Activated naive CD4-positive, alpha-beta T cell treated with anti-CD3 and anti-CD28 coated beads, Interleukin-2, amount 50 U/mL, for 24 hours (primary cell): Measurements from ENCODE around the gene MAST2.
A peak's percentile ranks its signal among the peaks of the same experiment; 100 is the strongest.
"Not testable (repeated sequence)": the region's sequence is repeated elsewhere in the genome, so short reads cannot be mapped to it uniquely, and the experiment has no call there.

Experiments
- H3K27ac Mint-ChIP-seq: one replicate; pipeline ENCODE4 v1.8.0; 2021; ENCODE audit warnings: mild to moderate bottlenecking, mixed read lengths
- H3K27me3 Mint-ChIP-seq: one replicate; pipeline ENCODE4 v1.8.0; 2021; ENCODE audit warnings: mixed read lengths
- H3K36me3 Mint-ChIP-seq: one replicate; pipeline ENCODE4 v1.8.0; 2021; ENCODE audit warnings: mixed read lengths
- H3K4me1 Mint-ChIP-seq: one replicate; pipeline ENCODE4 v1.8.0; 2021; ENCODE audit warnings: mixed read lengths
- H3K4me3 Mint-ChIP-seq: one replicate; pipeline ENCODE4 v1.8.0; 2021; ENCODE audit warnings: mild to moderate bottlenecking, mixed read lengths
- H3K9me3 Mint-ChIP-seq: one replicate; pipeline ENCODE4 v1.8.0; 2021; ENCODE audit warnings: mixed read lengths

Gene MAST2

DNA sequence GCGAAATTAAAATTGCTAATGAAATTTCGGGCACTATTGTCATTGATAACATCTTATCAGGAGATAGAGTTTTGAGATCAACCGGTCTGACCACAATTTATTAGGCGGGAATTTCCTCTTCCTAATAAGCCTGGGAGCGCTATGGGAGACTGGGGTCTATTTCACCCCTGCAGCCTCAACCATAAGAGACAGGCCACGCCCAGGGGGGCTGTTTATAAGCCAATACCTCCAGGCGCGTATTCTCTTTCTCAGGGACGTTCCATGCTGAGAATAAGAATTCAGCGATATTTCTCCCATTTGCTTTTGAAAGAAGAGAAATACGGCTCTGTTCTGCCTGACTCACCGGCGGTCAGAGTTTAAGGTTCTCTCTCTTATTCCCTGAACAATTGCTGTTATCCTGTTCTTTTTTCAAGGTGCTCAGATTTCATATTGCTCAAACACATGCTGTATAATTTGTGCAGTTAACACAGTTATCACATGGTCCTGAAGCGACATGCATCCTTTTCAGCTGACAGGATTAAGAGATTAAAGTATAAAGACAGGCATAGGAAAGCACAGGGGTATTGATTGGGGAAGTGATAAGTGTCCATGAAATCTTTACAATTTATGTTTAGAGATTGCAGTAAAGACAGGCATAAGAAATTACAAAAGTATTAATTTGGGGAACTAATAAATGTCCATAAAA lies 124.0 kb downstream of the MAST2 start:
- not testable (repeated sequence) for H3K27ac Mint-ChIP-seq, H3K27me3 Mint-ChIP-seq, H3K9me3 Mint-ChIP-seq, H3K36me3 Mint-ChIP-seq, H3K4me3 Mint-ChIP-seq
- H3K4me1 Mint-ChIP-seq, result peaks cover 11% of the 10 kb centered on the region

- no peak overlapping the region for H3K4me3 Mint-ChIP-seq
- no peaks in the 10 kb centered on the region for H3K27me3 Mint-ChIP-seq
- no peaks in the 10 kb centered on the region for H3K36me3 Mint-ChIP-seq
- no peaks in the 10 kb centered on the region for H3K9me3 Mint-ChIP-seq
- peaks cover 11% of the 10 kb centered on the region for H3K4me1 Mint-ChIP-seq
- H3K27ac Mint-ChIP-seq, result no peak overlapping the region
Measured at GRCh38 chr1:45928486-45929205, 125.2 kb downstream of the MAST2 start.

DNA sequence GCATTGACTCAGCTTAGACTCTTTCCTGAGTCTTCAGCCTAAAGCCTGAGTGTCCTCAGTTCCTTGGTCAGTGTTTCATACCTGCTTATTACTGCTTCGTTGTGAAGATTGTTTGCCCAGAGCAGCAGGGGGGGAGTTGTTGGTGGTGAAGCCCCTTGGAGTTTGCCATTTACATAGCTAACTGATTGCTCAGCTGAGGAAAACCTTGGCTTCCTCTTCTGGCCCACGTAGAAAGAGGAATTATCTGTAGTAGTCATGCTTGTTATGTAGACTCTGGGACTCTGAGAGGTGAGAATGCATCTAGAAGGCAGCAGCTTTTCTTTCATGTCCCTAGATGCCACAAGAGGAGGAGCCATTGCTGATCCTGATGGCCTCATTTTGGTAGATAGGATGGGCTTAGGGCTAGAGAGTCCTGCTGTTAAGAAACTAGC lies 125.9 kb downstream of the MAST2 start:
- Mint-ChIP-seq H3K27ac (no peak overlapping the region), H3K4me3 (no peak overlapping the region), H3K27me3 (no peaks in the 10 kb centered on the region), H3K9me3 (no peaks in the 10 kb centered on the region), H3K36me3 (no peaks in the 10 kb centered on the region), H3K4me1 (peaks cover 11% of the 10 kb centered on the region)

DNA sequence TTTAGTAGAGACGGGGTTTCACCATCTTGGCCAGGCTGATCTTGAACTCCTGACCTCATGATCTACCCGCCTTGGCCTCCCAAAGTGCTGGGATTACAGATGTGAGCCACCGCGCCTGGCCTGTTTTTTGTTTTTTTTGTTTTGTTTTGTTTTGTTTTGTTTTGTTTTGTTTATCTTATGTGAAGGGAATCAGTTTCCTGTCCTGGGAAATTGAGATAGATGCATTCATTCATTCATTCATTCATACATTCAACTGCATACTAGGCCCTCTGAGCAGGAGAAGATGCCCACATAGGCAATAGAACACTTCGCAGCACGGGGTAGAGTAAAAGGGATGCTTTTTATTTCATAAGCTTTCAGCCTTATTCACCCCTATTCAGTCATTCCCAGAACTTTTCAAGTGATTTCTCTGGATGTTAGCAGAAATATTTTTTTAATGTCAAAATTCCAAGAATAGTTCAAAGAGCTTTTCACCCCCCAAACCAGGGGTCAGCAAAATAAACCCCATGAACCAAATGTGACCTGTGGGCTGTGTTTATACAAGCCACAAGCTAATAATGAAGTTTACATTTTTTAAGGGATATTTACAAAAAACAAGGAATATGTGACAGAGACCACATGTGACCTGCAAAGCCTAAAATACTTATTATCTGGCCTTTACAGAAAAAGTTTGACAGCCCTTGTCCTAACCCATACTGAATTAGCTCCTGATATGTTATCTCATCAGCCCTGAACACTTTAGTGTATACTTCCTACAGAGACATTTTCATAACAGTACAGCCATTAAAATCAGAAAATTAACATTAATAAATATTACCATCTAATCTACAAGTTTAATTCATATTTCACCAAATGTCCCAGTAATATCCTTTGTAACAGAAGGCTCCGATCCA lies 127.1 kb downstream of the MAST2 start:
- no peaks in the 10 kb centered on the region for H3K9me3 Mint-ChIP-seq
- H3K27me3 Mint-ChIP-seq, result no peaks in the 10 kb centered on the region
- no peak overlapping the region for H3K4me3 Mint-ChIP-seq
- H3K36me3 Mint-ChIP-seq, result no peaks in the 10 kb centered on the region
- H3K27ac Mint-ChIP-seq, result no peak overlapping the region
- peaks cover 11% of the 10 kb centered on the region for H3K4me1 Mint-ChIP-seq

DNA sequence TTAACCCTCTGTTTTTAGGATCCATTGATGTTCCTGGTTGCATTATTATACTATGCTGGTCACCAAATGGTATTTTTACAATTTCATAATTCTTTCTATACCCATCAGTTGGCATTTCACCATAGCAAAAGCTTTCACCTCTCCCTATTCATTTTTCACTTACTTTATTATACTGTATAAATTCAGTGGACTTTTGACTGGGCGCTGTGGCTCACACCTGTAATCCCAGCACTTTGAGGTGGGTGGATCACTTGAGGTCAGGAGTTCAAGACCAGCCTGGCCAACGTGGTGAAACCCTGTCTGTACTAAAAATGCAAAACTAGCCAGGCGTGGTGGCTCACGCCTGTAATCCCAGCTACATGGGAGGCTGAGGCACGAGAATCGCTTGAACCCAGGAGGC lies 128.8 kb downstream of the MAST2 start:
- not testable (repeated sequence) for H3K4me1 Mint-ChIP-seq, H3K27ac Mint-ChIP-seq, H3K4me3 Mint-ChIP-seq, H3K36me3 Mint-ChIP-seq, H3K27me3 Mint-ChIP-seq, H3K9me3 Mint-ChIP-seq

- no peak overlapping the region for H3K27ac Mint-ChIP-seq
- no peaks in the 10 kb centered on the region for H3K36me3 Mint-ChIP-seq
- no peaks in the 10 kb centered on the region for H3K9me3 Mint-ChIP-seq
- H3K27me3 Mint-ChIP-seq, result no peaks in the 10 kb centered on the region
- H3K4me3 Mint-ChIP-seq, result no peak overlapping the region
- no peaks in the 10 kb centered on the region for H3K4me1 Mint-ChIP-seq
Measured at GRCh38 chr1:45934947-45935346, 131.5 kb downstream of the MAST2 start.

- no peaks in the 10 kb centered on the region for H3K4me1 Mint-ChIP-seq
- no peak overlapping the region for H3K4me3 Mint-ChIP-seq
- no peak overlapping the region for H3K27ac Mint-ChIP-seq
- no peaks in the 10 kb centered on the region for H3K27me3 Mint-ChIP-seq
- peaks cover 5% of the 10 kb centered on the region for H3K9me3 Mint-ChIP-seq
- H3K36me3 Mint-ChIP-seq, result peaks cover 5% of the 10 kb centered on the region
Measured at GRCh38 chr1:45938029-45938428, 134.6 kb downstream of the MAST2 start.

GRCh38 chr1:45942411-45942810 lies 139.0 kb downstream of the MAST2 start:
- peaks cover 1% of the 10 kb centered on the region for H3K27me3 Mint-ChIP-seq
- H3K4me1 Mint-ChIP-seq, result no peaks in the 10 kb centered on the region
- peaks cover 7% of the 10 kb centered on the region for H3K9me3 Mint-ChIP-seq
- H3K27ac Mint-ChIP-seq, result no peak overlapping the region
- peaks cover 7% of the 10 kb centered on the region for H3K36me3 Mint-ChIP-seq
- H3K4me3 Mint-ChIP-seq, result no peak overlapping the region

DNA sequence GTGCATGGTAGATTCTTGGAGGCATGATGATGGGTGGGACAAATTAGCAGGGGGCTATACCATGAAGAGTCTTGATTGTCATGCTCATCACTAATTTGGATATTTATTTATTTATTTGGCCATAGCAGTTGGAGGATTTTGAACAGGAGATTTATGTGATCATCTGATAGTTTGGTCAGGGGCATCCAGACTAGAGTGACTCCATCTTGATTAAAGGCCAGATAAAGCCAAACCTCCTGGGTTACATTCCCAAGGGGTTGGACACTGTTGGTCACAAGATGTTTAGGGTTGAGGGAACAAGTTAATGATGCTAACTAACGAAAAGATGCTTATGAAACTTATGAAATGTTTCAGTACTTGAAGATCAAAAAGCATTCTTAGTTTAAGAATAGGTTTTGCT lies 139.8 kb downstream of the MAST2 start:
- peaks cover 7% of the 10 kb centered on the region for H3K9me3 Mint-ChIP-seq
- peaks cover 1% of the 10 kb centered on the region for H3K27me3 Mint-ChIP-seq
- no peak overlapping the region for H3K4me3 Mint-ChIP-seq
- peaks cover 7% of the 10 kb centered on the region for H3K36me3 Mint-ChIP-seq
- no peaks in the 10 kb centered on the region for H3K4me1 Mint-ChIP-seq
- no peak overlapping the region for H3K27ac Mint-ChIP-seq

DNA sequence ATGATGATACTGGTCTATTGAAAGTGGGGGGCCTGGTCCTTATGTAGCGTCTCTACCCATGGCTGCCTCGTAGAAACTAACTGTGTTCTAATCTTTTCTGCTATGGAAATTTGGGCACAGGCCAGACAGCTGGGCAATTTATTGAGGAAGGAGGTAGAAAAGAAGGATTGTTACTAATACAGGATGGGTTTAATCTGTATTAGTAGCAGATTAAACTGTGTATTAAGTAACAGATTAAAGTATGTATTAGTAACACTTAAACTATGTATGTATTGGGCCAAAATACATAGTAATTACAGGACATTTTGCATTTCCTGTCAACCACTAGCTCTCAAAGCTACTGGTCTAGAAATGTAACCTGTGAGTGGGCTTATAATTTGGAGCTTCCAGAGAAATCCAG lies 142.0 kb downstream of the MAST2 start:
- H3K27ac Mint-ChIP-seq, result no peak overlapping the region
- peaks cover 7% of the 10 kb centered on the region for H3K36me3 Mint-ChIP-seq
- no peaks in the 10 kb centered on the region for H3K4me1 Mint-ChIP-seq
- H3K4me3 Mint-ChIP-seq, result no peak overlapping the region
- peaks cover 1% of the 10 kb centered on the region for H3K27me3 Mint-ChIP-seq
- H3K9me3 Mint-ChIP-seq, result peaks cover 7% of the 10 kb centered on the region

- H3K27me3 Mint-ChIP-seq, H3K27ac Mint-ChIP-seq, H3K4me3 Mint-ChIP-seq, H3K9me3 Mint-ChIP-seq, H3K36me3 Mint-ChIP-seq, H3K4me1 Mint-ChIP-seq: not testable (repeated sequence)
Measured at GRCh38 chr1:45949462-45949861, 146.1 kb downstream of the MAST2 start.

GRCh38 chr1:45952072-45952471 lies 148.7 kb downstream of the MAST2 start:
- H3K27ac Mint-ChIP-seq, result peak overlapping the region; percentile 5

GRCh38 chr1:45953934-45954847 lies 150.8 kb downstream of the MAST2 start:
- Mint-ChIP-seq H3K36me3 (no peaks in the 10 kb centered on the region), H3K27ac (no peak overlapping the region), H3K27me3 (no peaks in the 10 kb centered on the region)

More at GRCh38 chr1:45952072-45952471, 148.7 kb downstream of the MAST2 start:
- no peaks in the 10 kb centered on the region for H3K36me3 Mint-ChIP-seq
- no peaks in the 10 kb centered on the region for H3K4me1 Mint-ChIP-seq
- no peak overlapping the region for H3K4me3 Mint-ChIP-seq
- H3K27me3 Mint-ChIP-seq, result no peaks in the 10 kb centered on the region
- H3K9me3 Mint-ChIP-seq, result no peaks in the 10 kb centered on the region

DNA sequence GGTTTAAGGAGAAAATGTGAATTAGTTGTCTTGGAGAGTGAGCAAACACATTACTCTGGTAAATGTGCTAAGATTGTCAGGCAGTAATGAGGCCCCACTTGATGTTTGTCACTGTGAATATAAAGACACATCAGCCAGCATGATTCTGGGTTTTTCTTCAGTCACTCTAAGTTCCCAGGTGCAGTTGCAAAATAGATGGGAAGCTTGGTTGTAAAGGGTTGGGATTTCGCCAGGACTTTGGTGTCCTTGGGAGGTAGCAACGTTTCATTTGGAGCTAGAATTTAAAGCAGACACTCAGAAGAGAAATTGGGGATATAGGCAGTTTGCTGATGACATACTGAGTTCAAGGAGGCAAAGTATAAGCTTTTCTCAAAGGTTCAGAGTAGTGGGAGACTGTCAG lies 154.3 kb downstream of the MAST2 start:
- H3K9me3 Mint-ChIP-seq, result no peaks in the 10 kb centered on the region
- H3K27me3 Mint-ChIP-seq, result no peaks in the 10 kb centered on the region
- H3K27ac Mint-ChIP-seq, result no peak overlapping the region
- H3K36me3 Mint-ChIP-seq, result peaks cover 4% of the 10 kb centered on the region
- no peak overlapping the region for H3K4me3 Mint-ChIP-seq
- no peaks in the 10 kb centered on the region for H3K4me1 Mint-ChIP-seq

More at GRCh38 chr1:45953934-45954847, 150.8 kb downstream of the MAST2 start:
- no peak overlapping the region for H3K4me3 Mint-ChIP-seq
- no peaks in the 10 kb centered on the region for H3K4me1 Mint-ChIP-seq
- H3K9me3 Mint-ChIP-seq, result no peaks in the 10 kb centered on the region

DNA sequence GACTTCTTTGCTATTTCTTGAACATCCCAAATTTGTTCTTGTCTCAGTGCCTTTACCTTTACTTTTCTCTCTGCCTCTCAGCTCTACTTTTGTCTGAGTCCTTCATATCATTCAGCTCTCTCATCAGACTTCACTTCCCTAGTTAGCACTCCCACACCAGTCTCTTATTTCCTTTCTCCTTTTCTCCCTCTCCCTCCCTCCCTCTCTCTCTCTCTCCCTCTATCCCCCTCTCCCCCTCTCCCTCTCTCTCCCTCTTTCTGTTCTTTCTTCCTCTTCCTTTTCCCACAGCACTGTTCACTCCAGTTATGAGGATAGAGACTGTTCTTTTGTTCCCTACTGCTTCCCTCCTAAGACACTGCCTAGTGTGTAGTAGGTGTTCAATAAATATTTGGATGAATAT lies 154.9 kb downstream of the MAST2 start:
- Mint-ChIP-seq H3K9me3 (no peaks in the 10 kb centered on the region), H3K36me3 (peaks cover 4% of the 10 kb centered on the region), H3K4me3 (no peak overlapping the region), H3K4me1 (no peaks in the 10 kb centered on the region), H3K27ac (no peak overlapping the region), H3K27me3 (no peaks in the 10 kb centered on the region)
